DND-41 (cell line): ENCODE results near the gene SPTBN4.
"Not testable (repeated sequence)": the region's sequence is repeated elsewhere in the genome, so short reads cannot be mapped to it uniquely, and the experiment has no call there.

Source experiments
- ATAC-seq: fragments of 200-7000 bp; cut with Tn5 transposase; 3 replicates; pipeline ENCODE4 v1.9.1; 2021; ENCODE audit warnings: low read depth; ENCODE audit not compliant: insufficient read depth
- DNase-seq: peaks from one replicate; pipeline ENCODE4 v3.0.0-alpha.2; 2020
- H2AFZ ChIP-seq: 2 replicates; pipeline ENCODE4 v1.6.0; 2012; ENCODE audit warnings: low read depth, low read length
- H3K27ac ChIP-seq: 2 replicates; pipeline ENCODE4 v1.5.1; 2012; ENCODE audit warnings: low read length, inconsistent platforms
- H3K27me3 ChIP-seq: fragments of 200-600 bp; sonication (generic); 2 replicates; pipeline ENCODE4 v1.6.0; 2012; ENCODE audit warnings: low read length, mild to moderate bottlenecking, inconsistent platforms; ENCODE audit not compliant: insufficient read depth, poor library complexity
- H3K36me3 ChIP-seq: 2 replicates; pipeline ENCODE4 v1.5.1; 2012; ENCODE audit warnings: low read length, inconsistent platforms; ENCODE audit not compliant: insufficient read depth
- H3K4me1 ChIP-seq: 2 replicates; pipeline ENCODE4 v1.5.1; 2012; ENCODE audit warnings: mild to moderate bottlenecking, low read length; ENCODE audit not compliant: insufficient read depth
- H3K4me2 ChIP-seq: 2 replicates; pipeline ENCODE4 v1.6.0; 2012; ENCODE audit warnings: mild to moderate bottlenecking, moderate library complexity, low read length, inconsistent platforms; ENCODE audit not compliant: insufficient read depth
- H3K4me3 ChIP-seq, 2 experiments: fragments of 200-600 bp in 1 of 2; shearing (Covaris generic) in 1 of 2; 2 replicates each; pipeline ENCODE4 v1.5.1; 2012 to 2016; ENCODE audit warnings: inconsistent platforms in 2 of 2, low read length in 2 of 2, mild to moderate bottlenecking in 2 of 2, low read depth in 1 of 2, moderate library complexity in 1 of 2
- H3K79me2 ChIP-seq: 2 replicates; pipeline ENCODE4 v1.6.0; 2012; ENCODE audit warnings: low read length, inconsistent platforms; ENCODE audit not compliant: insufficient read depth
- H3K9ac ChIP-seq: 2 replicates; pipeline ENCODE4 v1.6.0; 2012; ENCODE audit warnings: low read depth, mild to moderate bottlenecking, inconsistent platforms, low read length, moderate library complexity
- H3K9me3 ChIP-seq: 2 replicates; pipeline ENCODE4 v1.5.1; 2012; ENCODE audit warnings: low read length, moderate library complexity, mild to moderate bottlenecking, inconsistent platforms; ENCODE audit not compliant: insufficient read depth, severe bottlenecking
- H4K20me1 ChIP-seq: 2 replicates; pipeline ENCODE4 v1.6.0; 2012; ENCODE audit warnings: low read length; ENCODE audit not compliant: insufficient read depth
- EZH2 ChIP-seq: IDR thresholded peaks from 3 replicates; pipeline ENCODE4 v1.6.1; 2012; ENCODE audit warnings: borderline replicate concordance, low read depth, mild to moderate bottlenecking, moderate library complexity, low read length, inconsistent platforms; ENCODE audit not compliant: severe bottlenecking
- TF ChIP-seq, protein P1 (sequence below): IDR thresholded peaks from 2 replicates; pipeline ENCODE4 v1.5.1; 2012; ENCODE audit warnings: borderline replicate concordance, low read length, moderate library complexity, mild to moderate bottlenecking; ENCODE audit not compliant: poor library complexity, severe bottlenecking; ENCODE audit errors: extremely low read depth

Gene SPTBN4

DNA sequence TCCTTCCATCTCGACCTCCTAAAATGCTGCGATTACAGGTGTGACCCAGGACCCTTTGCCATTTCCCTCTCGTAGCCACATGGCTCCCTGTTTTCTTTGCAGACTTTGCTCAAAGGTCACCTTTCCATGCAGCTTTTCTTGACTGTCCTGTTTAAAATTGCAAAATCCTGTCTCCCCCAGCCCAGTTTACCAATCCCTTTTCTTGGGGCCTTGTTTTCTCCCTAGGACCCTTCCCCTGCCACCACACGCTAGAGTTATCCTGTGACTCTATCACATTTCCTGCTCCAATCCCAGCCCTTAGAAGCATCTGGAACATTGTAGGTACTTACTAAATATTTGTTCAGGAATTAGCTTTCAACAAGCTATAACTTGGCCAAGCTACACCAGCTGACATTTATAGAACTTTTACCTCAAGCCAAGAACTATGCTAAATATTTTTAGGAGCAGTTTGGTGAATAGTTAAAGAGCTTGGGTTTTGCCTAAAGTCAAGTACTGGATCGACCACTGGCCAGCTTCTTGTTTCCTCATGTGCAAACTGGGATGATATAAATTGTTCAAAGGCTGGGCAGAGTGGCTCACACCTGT is 13.6 kb upstream of the SPTBN4 start:
- TF ChIP-seq EZH2 = no peak
- TF ChIP-seq, protein P1, sequence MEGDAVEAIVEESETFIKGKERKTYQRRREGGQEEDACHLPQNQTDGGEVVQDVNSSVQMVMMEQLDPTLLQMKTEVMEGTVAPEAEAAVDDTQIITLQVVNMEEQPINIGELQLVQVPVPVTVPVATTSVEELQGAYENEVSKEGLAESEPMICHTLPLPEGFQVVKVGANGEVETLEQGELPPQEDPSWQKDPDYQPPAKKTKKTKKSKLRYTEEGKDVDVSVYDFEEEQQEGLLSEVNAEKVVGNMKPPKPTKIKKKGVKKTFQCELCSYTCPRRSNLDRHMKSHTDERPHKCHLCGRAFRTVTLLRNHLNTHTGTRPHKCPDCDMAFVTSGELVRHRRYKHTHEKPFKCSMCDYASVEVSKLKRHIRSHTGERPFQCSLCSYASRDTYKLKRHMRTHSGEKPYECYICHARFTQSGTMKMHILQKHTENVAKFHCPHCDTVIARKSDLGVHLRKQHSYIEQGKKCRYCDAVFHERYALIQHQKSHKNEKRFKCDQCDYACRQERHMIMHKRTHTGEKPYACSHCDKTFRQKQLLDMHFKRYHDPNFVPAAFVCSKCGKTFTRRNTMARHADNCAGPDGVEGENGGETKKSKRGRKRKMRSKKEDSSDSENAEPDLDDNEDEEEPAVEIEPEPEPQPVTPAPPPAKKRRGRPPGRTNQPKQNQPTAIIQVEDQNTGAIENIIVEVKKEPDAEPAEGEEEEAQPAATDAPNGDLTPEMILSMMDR = no peak
- H3K36me3 ChIP-seq = peaks cover 4% of the 10 kb centered on the region; the same call in 1 of the 2 replicates
- no peaks in the 10 kb centered on the region for H3K27me3 ChIP-seq
- ATAC-seq = no peak
- DNase-seq = no peak
- H2AFZ ChIP-seq = no peak overlapping the region
- H4K20me1 ChIP-seq = no peaks in the 10 kb centered on the region
- H3K9me3 ChIP-seq = no peaks in the 10 kb centered on the region
- no peak overlapping the region for H3K4me2 ChIP-seq
- H3K4me1 ChIP-seq = no peaks in the 10 kb centered on the region
- no peaks in the 10 kb centered on the region for H3K79me2 ChIP-seq
- no peak overlapping the region for H3K4me3 ChIP-seq
- H3K27ac ChIP-seq = no peak overlapping the region
- H3K9ac ChIP-seq = no peak overlapping the region

DNA sequence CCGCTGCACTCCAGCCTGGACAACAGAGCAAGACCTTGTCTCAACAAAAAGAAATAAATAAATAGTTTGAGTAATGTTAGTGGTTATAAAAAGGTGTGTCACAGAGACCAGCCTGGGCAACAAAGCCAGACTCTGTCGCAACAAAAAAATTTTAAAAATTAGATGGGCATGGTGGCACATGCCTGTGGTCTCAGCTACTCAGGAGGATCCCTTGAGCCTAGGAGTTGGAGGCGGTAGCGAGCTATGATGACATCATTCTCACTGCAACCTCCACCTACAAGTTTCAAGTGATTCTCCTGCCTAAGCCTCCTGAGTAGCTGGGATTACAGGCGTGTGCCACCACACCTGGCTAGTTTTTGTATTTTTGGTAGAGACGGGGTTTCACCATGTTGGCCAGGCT is 12.9 kb upstream of the SPTBN4 start:
- not testable (repeated sequence) for ATAC-seq, H4K20me1 ChIP-seq, H3K4me2 ChIP-seq, H3K27me3 ChIP-seq, H3K79me2 ChIP-seq, H3K4me1 ChIP-seq, H3K27ac ChIP-seq, H2AFZ ChIP-seq, H3K9ac ChIP-seq, H3K9me3 ChIP-seq, H3K4me3 ChIP-seq, H3K36me3 ChIP-seq, DNase-seq

DNA sequence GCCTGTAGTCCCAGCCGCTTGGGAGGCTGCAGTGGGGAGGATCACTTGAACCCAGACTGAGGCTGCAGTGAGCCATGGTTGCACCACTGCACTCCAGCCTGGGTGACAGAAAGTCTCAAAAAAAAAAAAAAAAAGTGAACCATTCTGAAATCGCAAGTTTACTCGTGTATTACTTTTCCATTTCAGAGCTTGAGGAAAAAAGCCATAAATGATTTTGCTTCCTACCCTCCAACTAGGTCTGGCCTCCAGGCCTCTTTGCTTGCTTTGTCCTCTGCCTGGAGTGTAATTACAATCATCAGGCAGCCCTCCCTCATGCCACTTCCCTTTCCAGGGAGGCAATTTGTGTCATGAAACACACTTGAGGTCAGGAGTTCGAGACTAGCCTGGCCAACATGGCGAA is 9.8 kb upstream of the SPTBN4 start:
- H4K20me1 ChIP-seq = no peaks in the 10 kb centered on the region
- no peaks in the 10 kb centered on the region for H3K4me1 ChIP-seq
- no peak overlapping the region for H3K9ac ChIP-seq
- no peak overlapping the region for H3K4me2 ChIP-seq
- DNase-seq (no peak), ATAC-seq (no peak)
- H3K4me3 ChIP-seq = no peak overlapping the region
- H2AFZ ChIP-seq = no peak overlapping the region
- H3K79me2 ChIP-seq = no peaks in the 10 kb centered on the region
- H3K36me3 ChIP-seq = 0 out of 2 replicates have a peak, but pooled peaks cover 4% of the 10 kb centered on the region
- no peak overlapping the region for H3K27ac ChIP-seq
- no peaks in the 10 kb centered on the region for H3K27me3 ChIP-seq
- H3K9me3 ChIP-seq = no peaks in the 10 kb centered on the region
- TF ChIP-seq, protein P1 = no peak
- TF ChIP-seq EZH2 = no peak

DNA sequence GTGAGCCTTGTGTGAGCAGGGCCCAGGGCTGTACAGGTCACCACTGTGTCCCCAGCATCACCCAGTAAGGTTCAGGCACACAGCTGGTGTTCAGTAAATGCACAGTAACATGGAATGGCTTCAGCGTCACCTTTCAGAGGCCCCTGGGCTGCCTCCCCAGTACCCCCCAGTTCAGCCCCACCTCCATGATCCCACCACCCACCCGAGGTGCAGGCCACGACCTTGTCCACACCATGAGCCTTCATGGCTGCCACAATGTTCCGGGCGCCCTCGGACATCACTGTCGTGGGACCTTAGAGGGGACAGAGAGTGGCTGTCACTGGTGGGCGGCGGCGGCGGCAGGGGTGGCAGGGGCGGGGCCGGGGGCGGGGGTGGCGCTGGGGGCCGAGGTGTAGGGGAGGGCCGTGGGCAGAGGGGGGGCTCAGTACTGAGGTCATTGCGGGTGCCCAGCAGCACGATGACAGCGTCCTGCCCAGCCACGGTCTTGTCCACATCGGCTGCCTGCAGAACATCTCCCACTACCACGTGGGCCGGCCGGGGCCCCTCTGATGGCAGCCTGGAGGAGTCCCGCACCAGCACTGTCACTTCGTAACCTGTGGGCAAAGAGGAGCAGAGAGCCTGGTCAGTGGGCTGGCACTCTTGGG is 8.7 kb upstream of the SPTBN4 start:
- no peaks in the 10 kb centered on the region for H4K20me1 ChIP-seq
- DNase-seq = no peak

More for the DNA sequence above, 8.7 kb upstream of the SPTBN4 start:
- H3K27me3 ChIP-seq = no peaks in the 10 kb centered on the region
- H3K4me3 ChIP-seq = no peak overlapping the region
- no peak for ATAC-seq
- no peaks in the 10 kb centered on the region for H3K9me3 ChIP-seq
- H3K79me2 ChIP-seq = no peaks in the 10 kb centered on the region
- no peak for TF ChIP-seq EZH2
- TF ChIP-seq, protein P1 = no peak
- H3K9ac ChIP-seq = no peak overlapping the region
- 0 out of 2 replicates have a peak, but pooled peaks cover 4% of the 10 kb centered on the region for H3K36me3 ChIP-seq
- no peaks in the 10 kb centered on the region for H3K4me1 ChIP-seq
- no peak overlapping the region for H3K27ac ChIP-seq
- H2AFZ ChIP-seq = no peak overlapping the region
- no peak overlapping the region for H3K4me2 ChIP-seq
